ENCODE data around the gene MRPL51. TPM values are rescaled to one million over a fixed set of nuclear protein-coding genes. Genes with fewer than 3 reads are reported as not detected.
"Not testable (repeated sequence)": the region's sequence is repeated elsewhere in the genome, so short reads cannot be mapped to it uniquely, and the experiment has no call there.

MRPL51 gene
- total RNA-seq, 3 donors from 2014 or later: 119 to 143 (median 136) TPM

GRCh38 chr12:6500466-6500865 is 7.4 kb upstream of the MRPL51 start:
- ATAC-seq: no peak
- H3K4me1 ChIP-seq (ENCODE audit: low read depth): peaks cover 3% of the 10 kb centered on the region
- no peaks in the 10 kb centered on the region for H3K9me3 ChIP-seq
- H3K36me3 ChIP-seq (ENCODE audit: low read depth): no peaks in the 10 kb centered on the region
- H3K4me3 ChIP-seq: no peak overlapping the region
- TF ChIP-seq CTCF (IDR thresholded peaks at IDR 0.05): no peak
- no peak for DNase-seq
- intact Hi-C loops (cut with DNase I, micrococcal nuclease): no loop called here

DNA sequence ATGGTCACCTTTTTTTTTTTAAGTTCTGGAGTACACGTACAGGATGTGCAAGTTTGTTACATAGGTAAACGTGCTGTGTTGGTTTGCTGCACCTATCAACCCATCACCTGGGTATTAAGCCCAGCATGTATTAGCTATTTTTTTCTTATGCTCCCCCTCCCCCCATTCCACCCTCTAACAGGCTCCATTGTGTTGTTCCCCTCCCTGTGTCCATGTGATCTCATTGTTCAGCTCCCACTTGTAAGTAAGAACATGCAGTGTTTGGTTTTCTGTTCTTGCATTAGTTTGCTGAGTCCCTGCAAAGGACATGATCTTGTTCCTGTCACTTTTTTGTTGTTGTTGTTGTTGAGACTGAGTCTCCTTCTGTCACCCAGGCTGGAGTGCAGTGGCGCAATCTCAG is 4.2 kb upstream of the MRPL51 start:
- intact Hi-C loops (cut with DNase I, micrococcal nuclease); H3K9me3 ChIP-seq; H3K36me3 ChIP-seq (ENCODE audit: low read depth); H3K4me3 ChIP-seq; DNase-seq; ATAC-seq: not testable (repeated sequence)
- peaks cover 18% of the 10 kb centered on the region for H3K4me1 ChIP-seq (ENCODE audit: low read depth)

DNA sequence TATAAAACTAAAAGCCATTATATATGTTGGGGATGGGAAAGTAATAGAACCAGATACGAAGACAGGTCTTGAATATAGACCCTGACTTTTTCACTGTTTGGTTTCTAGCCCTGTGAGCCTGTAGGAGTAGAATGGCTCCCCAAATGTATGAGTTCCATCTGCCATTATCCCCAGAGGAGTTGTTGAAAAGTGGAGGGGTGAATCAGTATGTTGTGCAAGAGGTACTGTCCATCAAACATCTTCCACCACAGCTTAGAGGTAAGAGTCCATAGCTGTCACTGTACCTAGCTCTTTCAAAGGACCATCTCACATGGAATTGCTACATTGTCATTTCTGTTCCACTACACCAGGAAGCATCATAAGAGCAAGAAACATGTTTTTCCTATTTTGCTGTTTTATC is 1.9 kb upstream of the MRPL51 start:
- no peak for ATAC-seq
- Histone ChIP-seq H3K4me3 (no peak overlapping the region), H3K4me1 (ENCODE audit: low read depth) (peaks cover 19% of the 10 kb centered on the region), H3K9me3 (no peaks in the 10 kb centered on the region), H3K36me3 (ENCODE audit: low read depth) (no peaks in the 10 kb centered on the region)
- no peak for DNase-seq
- intact Hi-C loops (cut with DNase I, micrococcal nuclease): loop anchor here in 1 of 2 donors (5.0 kb wide), 1 partner anchor 42 kb away; no protein-coding TSS in a partner anchor
- TF ChIP-seq CTCF (IDR thresholded peaks at IDR 0.05): no peak

DNA sequence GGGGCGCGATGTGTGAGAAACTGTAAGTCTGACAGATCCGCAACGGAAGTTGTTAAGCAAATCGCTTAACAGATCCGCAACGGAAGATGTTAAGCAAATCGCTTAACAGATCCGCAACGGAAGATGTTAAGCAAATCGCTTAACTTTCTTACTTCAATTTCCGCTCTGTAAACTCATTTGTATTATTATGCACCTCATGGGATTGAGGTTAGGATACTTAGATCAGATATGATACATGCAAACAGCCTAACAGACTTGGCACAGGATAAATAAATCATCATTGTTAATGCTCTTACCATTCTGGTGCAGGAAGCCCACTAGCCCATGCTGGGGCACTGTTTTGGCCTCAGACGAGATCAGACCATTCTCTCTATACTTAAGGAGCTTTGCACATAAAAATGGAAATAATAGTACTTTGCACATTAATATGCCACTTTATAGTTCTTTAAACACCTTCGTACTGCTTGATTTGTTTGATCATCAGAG is 1.2 kb upstream of the MRPL51 start:
- ATAC-seq (peak; percentile 47), DNase-seq (no peak)
- intact Hi-C loops (cut with DNase I, micrococcal nuclease): loop anchor here in 1 of 2 donors (5.0 kb wide), 1 partner anchor 43 kb away; no protein-coding TSS in a partner anchor
- TF ChIP-seq CTCF (IDR thresholded peaks at IDR 0.05): no peak
- Histone ChIP-seq H3K36me3 (ENCODE audit: low read depth) (no peaks in the 10 kb centered on the region), H3K4me1 (ENCODE audit: low read depth) (peaks cover 19% of the 10 kb centered on the region), H3K9me3 (no peaks in the 10 kb centered on the region), H3K4me3 (peak overlapping the region; percentile 48)

DNA sequence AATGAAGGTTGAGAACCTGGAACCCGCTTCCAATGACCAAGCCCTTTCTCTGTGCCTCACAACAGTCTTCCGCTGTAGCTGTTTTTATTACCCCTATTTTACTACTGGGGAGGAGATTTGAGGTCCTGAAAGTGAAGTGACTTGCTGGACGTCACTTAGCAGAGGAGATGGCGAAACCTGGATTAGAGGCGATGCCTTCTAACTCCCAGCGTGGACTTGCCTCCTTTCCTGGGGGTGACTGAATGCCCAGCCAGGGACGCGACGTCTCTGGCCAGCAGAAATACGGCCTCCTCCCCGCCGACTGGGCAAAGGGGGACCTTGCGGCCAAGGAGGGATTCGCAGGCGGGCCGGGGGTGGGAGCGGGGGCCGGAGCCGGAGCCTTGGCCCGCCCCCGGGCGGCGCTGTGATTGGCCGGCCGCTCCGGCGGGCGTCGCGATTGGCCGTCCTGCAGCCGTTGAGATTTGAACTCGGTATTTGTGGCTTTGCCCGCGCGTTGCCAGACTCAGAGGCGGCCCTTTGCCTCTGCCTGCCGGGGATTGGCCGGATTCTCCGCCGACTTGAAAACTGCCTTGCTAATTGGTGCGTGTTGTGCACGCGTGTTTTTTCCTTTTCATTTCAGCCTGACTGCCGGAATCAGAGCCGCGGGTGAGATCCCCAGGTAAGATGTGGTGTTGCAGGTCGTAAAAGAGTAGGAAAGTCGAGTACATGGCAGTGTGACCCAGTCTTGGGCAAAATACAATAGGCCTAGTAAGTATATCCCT is 615 bp upstream of the MRPL51 start, which contains the start of gene NCAPD2:
Gene NCAPD2 (plus strand): TSS at position 606 of the 761 bp plus-strand sequence. CDS start 997 bp downstream, outside the sequence.
- peak; percentile 33 for TF ChIP-seq CTCF (IDR thresholded peaks at IDR 0.05)
- no peaks in the 10 kb centered on the region for H3K9me3 ChIP-seq
- DNase-seq: peak; percentile 95 to 97 (median 96)
- intact Hi-C loops (cut with DNase I, micrococcal nuclease): loop anchor here in 1 of 2 donors (5.0 kb wide), 1 partner anchor 44 kb away; no protein-coding TSS in a partner anchor
- no peaks in the 10 kb centered on the region for H3K36me3 ChIP-seq (ENCODE audit: low read depth)
- ATAC-seq: peak; percentile 94
- peaks cover 19% of the 10 kb centered on the region for H3K4me1 ChIP-seq (ENCODE audit: low read depth)
- peak within 1 kb of the TSS; percentile 48 for H3K4me3 ChIP-seq

DNA sequence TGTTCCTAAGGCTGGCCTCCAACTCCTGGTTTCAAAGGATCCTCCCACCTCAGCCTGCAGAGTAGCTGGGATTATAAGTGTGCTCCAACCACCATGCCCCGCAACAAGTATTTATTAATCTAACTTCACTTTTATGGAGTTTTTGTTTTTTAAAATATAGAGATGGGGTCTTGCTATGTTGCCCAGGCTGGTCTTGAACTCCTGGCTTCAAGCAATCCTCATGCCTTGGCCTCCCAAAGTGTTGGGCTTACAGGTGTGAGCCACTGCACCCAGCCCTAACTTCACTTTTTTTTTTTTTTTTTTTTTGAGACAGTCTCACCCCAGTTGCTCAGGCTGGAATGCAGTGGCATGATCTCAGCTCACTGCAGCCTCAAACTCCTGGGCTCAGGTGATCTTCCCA is 2.4 kb downstream of the MRPL51 start:
- not testable (repeated sequence) for H3K9me3 ChIP-seq; ATAC-seq; H3K36me3 ChIP-seq (ENCODE audit: low read depth); H3K4me3 ChIP-seq; DNase-seq
- peaks cover 18% of the 10 kb centered on the region for H3K4me1 ChIP-seq (ENCODE audit: low read depth)
- intact Hi-C loops (cut with DNase I, micrococcal nuclease): loop anchor here in 1 of 2 donors (5.0 kb wide), 1 partner anchor 47 kb away; no protein-coding TSS in a partner anchor

All from mucosa of descending colon (tissue), 3 donors.